Mesenteric fat pad (tissue), 1 donor: ENCODE data around the gene UBTD2. TPM values are rescaled to one million over a fixed set of nuclear protein-coding genes. Genes with fewer than 3 reads are reported as not detected.
"Not testable (repeated sequence)": the region's sequence is repeated elsewhere in the genome, so short reads cannot be mapped to it uniquely, and the experiment has no call there.

Experiments
- DNase-seq: peaks from one replicate; pipeline ENCODE4 v3.0.0-alpha.2; 2020; ENCODE audit warnings: low spot score
- total RNA-seq: library from RNA; stranded (reverse); fragmentation: NEBNext Ultra II Directional; extraction: Animal tissue kit (Norgen Biotek cat#: 25700); gene quantifications from one replicate; pipeline ENCODE4 v1.2.1, GENCODE V29; 2021
- donor health status: DM: yes; HTN: yes; CAD: no.

The UBTD2 gene
- total RNA-seq, 1 donor from 2014 or later: 13.0 TPM

DNA sequence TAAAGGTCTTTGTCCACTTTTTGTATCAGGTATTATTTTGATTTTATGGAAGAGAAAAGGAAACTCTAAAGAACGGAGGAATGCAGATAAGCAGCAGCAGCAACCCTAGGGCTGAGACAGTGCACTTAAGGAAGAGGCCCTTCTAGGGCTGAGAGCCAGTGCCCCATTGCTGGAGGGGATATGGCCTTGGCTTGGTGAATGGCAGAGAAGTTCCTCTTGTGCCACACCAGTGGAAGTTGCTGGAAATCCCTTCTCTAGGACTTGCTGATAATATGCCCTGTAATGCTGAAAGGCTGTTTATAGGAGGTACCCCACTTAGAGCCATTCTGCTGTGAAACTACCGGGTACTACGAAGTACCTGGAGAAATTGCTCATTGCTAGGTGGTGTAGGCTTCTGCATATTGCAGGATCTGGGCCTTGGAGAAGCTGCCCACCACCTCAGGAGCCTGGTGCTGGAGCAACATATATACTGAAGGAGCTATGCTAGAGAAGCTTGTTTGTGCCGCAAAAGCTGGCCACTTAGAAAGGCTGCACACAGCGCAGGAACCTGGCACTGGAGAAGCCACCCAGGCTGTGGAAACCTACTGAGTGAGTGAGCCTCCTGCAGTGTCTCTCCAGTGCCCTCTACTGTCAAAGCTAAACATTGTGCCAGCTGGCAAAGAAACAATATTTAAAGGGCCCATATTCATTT is 9.6 kb upstream of the UBTD2 start:
- no peak for DNase-seq

DNA sequence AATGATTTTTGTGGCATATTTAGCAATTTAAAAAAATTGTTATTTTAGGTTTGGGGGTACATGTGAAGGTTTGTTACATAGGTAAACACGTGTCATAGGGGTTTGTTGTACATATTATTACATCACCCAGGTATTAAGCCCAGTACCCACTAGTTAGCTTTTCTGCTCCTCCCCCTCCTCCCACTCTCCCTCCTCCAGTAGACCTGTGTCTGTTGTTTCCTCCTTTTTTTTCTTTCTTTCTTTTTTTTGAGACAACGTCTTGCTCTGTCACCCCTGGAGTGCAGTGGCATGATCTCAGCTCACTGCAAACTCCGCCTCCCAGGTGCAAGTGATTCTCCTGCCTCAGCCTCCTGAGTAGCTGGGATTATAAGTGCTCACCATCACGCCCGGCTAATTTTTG is 8.3 kb upstream of the UBTD2 start:
- not testable (repeated sequence) for DNase-seq

DNA sequence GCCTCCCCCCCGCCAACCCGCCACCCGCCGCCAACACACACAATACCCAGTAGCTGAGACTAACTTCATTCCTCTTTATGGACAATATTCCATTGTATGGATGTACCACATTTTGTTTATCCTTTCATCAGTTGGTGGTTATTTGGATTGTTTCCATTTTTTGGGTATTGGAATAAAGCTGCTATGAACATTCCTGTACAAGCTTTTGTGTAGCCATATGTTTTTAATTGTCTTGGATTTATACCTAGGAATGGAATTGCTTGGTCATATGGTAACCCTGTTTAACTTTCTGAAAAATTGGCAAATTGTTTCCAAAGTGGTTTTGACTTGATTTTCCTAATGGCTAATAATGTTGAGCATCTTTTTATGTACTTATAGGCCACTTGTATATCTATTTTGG is 4.9 kb upstream of the UBTD2 start:
- DNase-seq: no peak

DNA sequence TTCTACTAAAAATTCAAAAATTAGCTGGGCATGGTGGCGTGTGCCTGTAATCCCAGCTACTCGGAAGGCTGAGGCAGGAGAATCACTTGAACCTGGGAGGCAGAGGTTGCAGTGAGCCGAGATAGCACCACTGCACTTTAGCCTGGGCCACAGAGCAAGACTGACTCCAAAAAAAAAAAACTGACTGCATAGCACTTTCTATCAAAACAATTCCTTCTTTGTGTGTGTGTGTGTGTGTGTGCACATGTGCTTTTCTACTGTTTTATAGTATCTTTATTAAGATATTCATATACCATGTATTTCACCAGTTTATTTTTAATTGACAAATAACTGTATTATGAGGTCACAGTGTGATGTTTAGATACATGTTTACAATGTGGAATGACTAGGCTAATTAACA is 3.6 kb upstream of the UBTD2 start:
- DNase-seq: not testable (repeated sequence)

DNA sequence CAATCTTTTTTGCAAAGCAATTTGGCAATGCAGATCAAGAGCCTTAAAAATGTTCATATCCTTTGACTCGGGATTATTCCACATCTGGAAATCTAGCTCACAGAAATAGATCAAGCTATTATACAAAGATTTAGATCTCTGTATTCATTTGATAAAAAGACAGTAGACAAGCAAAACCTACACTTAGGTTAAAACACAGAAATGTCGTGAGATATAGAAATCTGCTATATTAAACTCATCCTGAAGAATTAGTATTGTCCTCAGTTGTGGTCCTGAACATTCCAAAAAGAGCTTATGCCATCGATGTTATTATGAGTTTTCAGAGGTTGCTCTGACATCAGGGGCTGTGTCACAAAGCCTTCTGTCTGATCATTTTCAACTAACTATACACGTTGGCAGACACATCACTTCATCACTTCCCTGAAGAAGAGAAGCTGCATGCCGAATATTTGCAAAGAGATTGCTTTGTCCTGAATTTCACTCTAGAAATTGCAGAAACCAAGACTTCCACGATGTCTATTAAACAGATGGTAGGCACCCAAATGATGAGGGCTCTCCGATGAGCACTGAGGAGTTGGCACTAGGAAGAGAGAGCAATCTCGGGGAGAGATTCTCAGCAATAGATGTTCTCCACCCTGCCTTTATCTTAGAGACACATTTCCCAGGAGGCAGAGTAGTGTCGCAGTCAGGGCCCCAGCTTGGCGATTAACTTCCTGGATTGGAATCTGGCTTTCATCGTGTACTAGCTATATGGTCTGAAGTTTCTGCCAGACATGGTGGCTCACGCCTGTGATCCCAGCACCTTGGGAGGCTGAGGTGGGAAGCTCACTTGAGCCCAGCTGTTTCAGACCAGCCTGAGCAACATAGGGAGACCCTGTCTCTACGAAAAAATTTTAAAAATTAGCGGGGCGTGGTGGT is 1.9 kb upstream of the UBTD2 start:
- DNase-seq: no peak

DNA sequence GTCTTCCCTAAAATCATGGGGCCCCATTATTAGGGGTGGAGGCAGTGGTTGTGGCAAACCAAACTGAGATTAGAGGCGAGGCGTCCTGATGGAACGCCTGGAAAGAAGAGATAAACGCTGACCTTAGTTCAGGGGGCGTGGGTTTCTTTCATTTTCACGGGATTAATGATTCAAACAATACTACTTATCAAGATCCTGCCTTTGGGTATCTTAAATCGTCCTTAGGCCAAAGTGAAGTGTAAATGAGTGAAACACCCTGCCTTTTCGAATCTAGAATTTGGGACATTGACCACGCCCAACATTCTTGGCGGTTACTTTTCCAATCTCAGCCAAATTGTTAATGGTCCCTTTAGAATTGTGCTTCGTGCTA is 1.0 kb upstream of the UBTD2 start:
- DNase-seq: no peak

DNA sequence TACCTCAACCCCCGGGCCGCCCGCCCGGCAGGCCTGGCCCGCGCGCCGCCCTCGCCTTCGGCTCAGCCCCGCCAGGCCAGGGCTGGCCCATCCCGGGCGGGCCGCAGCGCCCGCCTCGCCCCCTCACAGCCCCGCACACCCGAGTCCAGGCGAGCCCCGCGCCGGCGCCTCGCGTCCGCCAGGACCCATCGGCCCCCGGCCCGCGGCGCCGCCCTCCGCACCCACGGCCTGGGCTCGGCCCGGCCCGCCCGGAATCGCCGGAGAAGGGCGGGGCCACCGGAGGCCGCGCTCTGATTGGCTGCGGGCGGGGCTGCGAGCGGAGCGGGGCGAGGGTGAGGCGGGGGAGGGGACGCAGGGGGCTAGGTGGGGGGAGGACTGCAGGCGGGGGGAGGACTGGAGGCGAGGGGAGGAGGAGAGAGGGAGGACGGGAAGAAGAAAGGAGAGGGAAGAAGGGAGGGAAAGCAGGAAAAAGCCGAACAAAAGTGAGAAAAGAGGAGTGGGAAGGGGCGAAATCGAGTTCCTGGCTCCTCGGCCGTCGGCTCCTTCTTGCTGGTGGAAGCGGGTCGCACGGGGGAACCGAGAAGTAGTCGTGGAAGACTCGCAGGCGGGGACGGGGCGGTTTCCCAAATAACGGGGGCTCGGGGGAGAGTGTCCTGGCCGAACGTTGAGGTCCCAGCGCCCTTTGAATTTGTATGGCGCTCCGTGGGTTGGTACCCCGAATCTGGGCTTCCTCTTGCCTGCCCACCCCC is 472 bp upstream of the UBTD2 start:
- DNase-seq: peak; percentile 95

DNA sequence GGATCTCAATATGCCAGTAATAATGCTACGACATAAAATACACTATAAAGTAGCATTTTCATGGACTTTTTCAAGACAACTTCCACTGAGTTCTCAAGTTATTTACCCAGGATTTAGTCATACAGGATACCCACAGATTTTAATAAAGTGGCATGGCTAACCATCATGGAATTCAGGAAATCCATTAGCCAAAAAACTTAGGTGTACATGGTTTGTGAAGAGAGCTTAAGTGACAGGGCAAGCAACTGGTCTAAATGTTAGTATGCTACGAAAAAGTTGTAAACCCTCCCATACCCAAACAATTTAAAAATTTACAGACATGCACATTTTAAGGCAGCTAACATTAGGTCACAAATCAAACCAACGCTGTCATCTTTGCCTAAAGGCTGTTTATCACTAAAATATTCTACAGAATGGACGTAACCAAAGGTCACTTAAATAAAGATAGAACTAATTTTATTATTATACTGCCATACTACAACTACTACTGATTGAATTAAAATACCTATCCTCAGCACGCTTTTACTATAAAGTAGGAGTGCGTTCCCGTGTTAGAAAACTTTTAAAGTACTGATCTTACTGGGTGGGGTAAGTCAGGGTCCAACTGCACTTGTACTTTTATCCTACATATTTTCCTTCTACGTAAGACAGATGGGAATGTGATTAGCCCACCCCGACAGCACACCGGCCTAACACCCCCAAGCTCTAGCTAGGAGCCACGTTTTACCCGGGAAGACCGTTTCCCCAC is 1.1 kb downstream of the UBTD2 start:
- no peak for DNase-seq

DNA sequence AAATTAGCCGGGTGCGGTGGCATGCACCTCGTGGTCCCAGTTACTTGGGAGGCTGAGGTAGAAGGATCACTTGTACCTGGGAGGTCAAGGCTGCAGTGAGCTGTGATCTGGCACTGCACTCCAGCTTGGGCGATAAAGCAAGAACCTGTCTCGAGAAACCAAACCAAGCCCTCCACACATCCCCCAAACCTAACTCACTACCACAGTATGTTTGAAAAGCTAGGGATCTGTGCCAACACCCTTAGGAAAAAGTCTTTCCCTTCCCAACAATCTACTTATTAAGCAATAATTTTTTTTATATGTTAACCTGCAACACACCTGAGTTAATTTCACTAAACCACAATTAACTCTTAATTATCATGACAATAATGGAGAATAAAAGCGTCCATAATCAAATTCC is 2.2 kb downstream of the UBTD2 start:
- no peak for DNase-seq

DNA sequence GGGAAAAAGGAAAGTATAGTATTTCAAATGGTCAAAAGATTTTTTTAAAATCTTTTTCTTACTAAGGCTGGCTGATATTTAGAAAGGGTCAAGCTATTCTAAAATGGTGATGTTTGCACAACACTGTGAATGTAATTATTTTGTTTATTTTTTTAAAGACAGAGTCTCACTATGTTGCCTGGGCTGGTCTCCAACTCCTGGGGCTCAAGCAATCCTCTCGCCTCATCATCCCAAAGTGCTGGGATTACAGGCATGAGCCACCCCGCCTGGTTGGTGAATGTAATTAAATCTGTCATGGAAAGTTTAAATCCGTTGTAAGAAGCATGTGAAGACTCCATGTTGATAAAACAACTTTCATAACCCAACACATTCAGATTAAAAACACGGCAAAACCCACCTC is 2.6 kb downstream of the UBTD2 start:
- no peak for DNase-seq

DNA sequence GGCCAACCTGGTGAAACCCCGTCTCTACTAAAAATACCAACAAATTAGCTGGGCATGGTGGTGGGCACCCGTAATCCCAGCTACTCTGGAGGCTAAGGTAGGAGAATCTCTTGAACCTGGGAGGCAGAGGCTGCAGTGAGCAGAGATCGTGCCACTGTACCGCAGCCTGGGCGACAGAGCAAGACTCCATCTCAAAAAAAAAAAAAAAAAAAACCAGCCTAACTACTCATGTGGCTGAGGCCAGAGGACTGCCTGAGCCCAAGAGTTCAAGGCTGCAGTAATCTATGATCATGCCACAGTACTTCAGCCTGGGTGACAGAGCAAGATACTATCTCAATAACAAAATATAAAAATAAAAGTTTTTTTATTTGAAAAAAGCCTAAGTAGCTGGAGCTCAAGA is 3.2 kb downstream of the UBTD2 start:
- no peak for DNase-seq

DNA sequence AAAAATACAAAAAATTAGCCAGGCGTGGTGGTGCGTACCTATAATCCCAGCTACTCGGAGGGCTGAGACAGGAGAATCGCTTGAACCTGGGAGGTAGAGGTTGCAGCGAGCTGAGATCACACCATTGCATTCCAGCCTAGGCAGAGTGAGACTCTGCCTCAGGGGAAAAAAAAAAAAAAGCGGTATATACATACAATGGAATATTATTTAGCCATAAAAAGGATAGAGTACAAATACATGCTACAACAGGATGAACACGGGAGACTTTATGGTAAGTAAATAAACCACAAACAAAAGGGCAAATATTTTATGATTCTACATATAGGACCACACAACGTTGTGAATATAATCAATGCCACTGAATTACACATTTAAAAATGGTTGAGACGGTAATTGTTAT is 5.2 kb downstream of the UBTD2 start:
- no peak for DNase-seq

DNA sequence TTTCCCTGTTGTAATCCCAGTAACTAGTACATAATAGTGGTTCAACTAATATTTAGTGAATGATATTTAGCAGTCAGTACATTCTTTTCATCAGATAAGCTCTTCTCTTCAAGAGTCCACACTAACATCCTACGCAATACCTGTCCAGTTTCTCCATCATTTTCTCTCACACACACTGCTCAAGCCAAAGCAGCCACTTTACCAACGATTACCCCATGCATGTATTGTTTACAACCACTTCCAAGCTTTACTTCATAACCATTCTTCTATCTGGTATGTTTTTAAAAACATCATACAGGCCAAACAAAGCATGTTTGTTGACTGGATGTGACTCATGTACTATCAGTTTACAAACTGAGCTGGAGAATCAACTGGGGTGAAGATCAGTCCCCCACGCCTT is 7.3 kb downstream of the UBTD2 start:
- DNase-seq: no peak

DNA sequence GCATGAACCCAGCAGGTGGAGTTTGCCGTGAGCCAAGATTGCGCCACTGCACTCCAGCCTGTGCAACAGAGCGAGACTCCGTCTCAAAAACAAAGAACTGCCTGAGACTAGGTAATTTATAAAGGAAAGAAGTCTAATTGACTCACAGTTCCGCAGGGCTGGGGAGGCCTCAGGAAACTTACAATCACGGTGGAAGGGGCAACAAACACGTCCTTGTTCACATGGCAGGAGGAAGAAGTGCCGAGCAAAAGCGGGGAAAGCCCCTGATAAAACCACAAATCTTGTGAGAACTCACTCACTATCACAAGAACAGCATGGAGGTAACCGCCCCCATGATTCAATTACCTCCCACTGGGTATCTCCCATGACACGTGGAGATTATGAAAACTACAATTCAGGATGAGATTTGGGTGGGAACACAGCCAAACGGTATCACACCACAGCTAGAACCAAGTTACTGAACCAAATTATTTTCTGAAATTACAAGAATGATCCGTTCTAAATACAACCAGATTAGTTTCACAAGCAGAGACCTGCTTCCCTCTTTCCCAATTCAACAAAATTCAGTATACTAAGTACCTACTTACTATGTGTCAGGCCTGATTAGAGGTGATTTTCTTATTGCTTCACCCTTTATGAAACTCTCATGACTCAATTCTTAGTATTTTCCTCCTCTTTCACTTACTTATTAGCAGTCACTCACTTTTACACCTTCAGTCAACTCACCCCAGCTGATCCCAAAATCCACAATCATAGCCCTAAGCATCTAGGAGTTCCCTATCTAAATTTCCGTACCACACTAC is 8.4 kb downstream of the UBTD2 start:
- no peak for DNase-seq

DNA sequence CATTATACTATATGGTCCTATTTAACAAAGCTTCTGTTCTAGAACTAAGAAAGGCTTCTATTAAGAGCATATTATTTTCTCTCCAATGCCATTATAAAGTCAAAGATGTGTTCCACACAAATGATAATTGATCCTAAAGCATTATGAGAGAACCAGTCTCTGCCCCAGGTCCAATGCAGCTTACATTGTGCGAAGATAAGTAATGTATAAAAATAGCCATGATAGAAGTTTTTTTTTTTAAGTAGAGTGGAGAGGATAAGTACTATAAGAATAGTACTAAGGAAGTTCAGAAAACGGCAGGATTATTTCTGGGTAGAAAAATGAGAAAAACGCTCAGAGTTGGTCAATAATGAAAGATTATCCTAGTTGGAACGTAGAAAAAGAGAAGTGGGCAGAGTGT is 15.6 kb downstream of the UBTD2 start:
- no peak for DNase-seq

DNA sequence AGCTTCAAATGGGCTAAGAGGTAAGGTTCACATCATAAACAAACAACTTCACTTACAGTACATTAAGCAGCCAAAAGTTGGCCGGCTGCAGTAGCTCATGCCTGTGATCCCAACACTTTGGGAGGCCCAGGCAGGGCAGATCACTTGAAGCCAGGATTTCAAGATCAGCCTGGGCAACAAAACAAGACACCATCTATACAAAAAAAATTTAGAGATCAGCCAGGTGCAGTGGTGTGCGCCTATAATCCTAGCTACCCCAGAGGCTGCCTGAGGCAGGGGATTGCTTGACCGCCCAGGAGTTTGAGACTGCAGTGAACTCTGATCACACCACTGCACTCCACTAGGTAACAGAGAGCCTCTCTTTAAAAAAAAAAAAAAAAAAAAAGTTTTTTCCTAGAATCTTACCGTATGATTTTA is 16.9 kb downstream of the UBTD2 start:
- no peak for DNase-seq

DNA sequence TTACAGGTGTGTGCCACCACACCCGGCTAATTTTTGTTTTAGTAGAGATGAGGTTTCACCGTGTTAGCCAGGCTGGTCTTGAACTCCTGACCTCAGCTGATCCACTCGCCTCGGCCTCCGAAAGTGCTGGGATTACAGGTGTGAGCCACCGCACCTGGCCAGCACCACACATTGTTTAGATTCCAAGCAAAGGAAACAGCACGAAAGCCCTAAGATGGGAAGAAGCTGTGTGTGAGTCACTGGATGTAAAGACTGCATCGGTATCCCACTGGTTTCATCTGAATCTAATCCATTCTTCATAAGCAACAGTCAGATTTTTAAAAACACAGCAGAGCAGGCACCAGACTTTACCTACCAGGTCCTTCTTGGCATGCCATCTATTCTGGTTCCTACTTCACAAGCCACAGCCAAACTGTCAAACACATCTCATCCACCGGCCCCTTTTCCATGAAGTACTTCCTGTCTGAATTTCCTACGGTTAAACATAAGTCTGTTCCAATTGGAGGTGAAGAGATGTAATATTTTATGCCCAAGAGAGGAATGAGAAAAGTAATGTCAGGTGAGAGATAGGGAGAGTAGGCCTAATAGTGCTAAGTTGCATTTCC is 17.4 kb downstream of the UBTD2 start:
- no peak for DNase-seq

DNA sequence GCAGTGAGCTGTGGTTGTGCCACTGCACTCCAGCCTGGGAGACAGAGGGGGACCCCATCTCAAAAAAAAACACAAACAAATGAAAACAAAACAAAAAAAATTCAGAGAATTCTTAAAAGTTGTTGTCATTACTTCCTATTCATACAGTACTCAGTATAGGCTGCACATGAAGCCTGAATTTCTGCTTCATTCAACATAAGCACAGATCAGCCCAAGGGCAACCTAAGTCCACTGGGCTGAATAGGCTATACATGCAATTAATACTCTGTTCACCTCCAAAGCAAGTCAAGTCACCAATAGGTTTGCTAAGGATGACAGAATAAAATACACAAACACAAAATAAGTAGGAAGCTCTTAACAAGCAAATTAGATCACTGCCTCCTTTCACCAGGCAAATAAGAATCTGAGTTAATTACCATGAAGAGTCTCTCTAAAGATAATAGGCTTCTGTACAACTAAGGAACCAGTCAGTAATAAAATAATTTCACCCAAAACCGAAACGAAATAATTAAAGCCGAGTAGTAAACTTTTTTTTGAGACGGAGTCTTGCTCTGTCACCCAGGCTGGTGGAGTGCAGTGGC is 18.7 kb downstream of the UBTD2 start:
- no peak for DNase-seq

DNA sequence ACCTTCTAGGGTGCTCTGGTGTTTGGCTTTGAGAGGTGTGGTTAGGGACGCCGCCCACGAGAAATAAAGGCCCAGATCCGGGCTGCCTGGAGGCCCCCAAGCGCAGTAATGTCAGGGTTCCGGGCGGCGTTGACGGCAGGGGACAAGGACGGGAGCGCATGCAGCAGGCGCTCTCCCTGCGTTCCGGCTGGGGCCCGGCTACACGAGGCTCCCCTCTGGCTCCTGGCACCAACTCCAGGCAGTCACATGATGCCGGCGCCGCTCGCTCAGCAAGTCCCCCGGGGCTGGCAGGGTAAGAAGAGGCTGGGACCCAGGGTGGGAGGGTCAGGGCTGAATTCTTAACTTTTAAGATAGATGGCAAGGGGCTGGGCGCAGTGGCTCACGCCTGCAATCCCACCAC is 28.1 kb downstream of the UBTD2 start:
- DNase-seq: no peak

DNA sequence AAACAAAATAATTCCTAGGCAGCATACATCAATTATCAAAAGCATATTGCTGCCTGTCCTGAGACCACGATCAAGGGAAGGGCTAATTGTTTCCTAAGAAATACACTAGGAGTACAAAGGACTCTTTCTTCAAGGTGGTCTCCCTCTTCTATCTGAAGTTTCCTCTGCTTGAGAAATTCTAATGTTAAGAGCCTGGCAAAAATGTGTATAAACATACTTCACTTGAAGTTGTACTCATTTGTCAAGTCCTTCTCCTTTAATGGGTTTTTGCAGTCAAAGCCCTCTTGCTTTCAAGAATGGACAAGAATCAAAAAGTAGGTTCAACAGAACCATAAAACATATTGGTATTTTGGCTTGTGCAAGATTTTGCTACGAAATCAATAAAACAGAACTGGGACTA is 31.1 kb downstream of the UBTD2 start:
- DNase-seq: no peak
